Measurements from ENCODE around the gene FES. TPM values are rescaled to one million over a fixed set of nuclear protein-coding genes. Genes with fewer than 3 reads are reported as not detected.
"Not testable (repeated sequence)": the region's sequence is repeated elsewhere in the genome, so short reads cannot be mapped to it uniquely, and the experiment has no call there.

The FES gene
- total RNA-seq, 6 donors from 2014 or later, result 33.4 to 144 (median 68.3) TPM

GRCh38 chr15:90840954-90841353 lies 43.4 kb upstream of the FES start:
- 71 to 80% methylated on average over 8 of the region's 8 CpGs for WGBS, 2 donors
- Histone ChIP-seq H3K36me3 (no peaks in the 10 kb centered on the region), H3K4me1 (peaks cover 2 to 37% (median 14%) of the 10 kb centered on the region in 4 donors), H3K4me3 (no peak overlapping the region), H3K27me3 (no peaks in the 10 kb centered on the region), H3K27ac (no peak overlapping the region), H3K9me3 (no peaks in the 10 kb centered on the region)
- ATAC-seq (ENCODE audit: low FRiP score in 2 of 2), result no peak
- no peak for DNase-seq
- no peak for TF ChIP-seq POLR2AphosphoS5 (IDR thresholded peaks at IDR 0.05)
- no peak for TF ChIP-seq CTCF (IDR thresholded peaks at IDR 0.05)
- no peak for TF ChIP-seq POLR2A (IDR thresholded peaks at IDR 0.05)
- no peak for TF ChIP-seq EP300 (IDR thresholded peaks at IDR 0.05)

- ATAC-seq (ENCODE audit: low FRiP score in 2 of 2) (peak in 1 of 2 donors; percentile 45), DNase-seq (no peak)
- Histone ChIP-seq H3K9me3 (no peaks in the 10 kb centered on the region), H3K27ac (peak overlapping the region; percentile 24 to 80 (median 71)), H3K4me3 (no peak overlapping the region), H3K27me3 (no peaks in the 10 kb centered on the region), H3K4me1 (peaks cover 0 to 9% (median 5%) of the 10 kb centered on the region in 4 donors), H3K36me3 (no peaks in the 10 kb centered on the region)
- TF ChIP-seq POLR2AphosphoS5 (IDR thresholded peaks at IDR 0.05) (no peak), CTCF (IDR thresholded peaks at IDR 0.05) (no peak), EP300 (IDR thresholded peaks at IDR 0.05) (no peak), POLR2A (IDR thresholded peaks at IDR 0.05) (no peak)
- 72 to 80% methylated on average over 5 of the region's 5 CpGs for WGBS, 2 donors
These were observed 39.6 kb upstream of the FES start for GRCh38 chr15:90844696-90845095.

- 69 to 93% methylated on average over 3 to 9 of the region's 9 CpGs for WGBS, 2 donors
These were observed 38.9 kb upstream of the FES start for GRCh38 chr15:90845201-90845949.

GRCh38 chr15:90849424-90849823 lies 34.9 kb upstream of the FES start:
- not testable (repeated sequence) for H3K9me3 ChIP-seq

More at GRCh38 chr15:90845201-90845949, 38.9 kb upstream of the FES start:
- Histone ChIP-seq H3K4me1 (peaks cover 0 to 3% (median under 1%) of the 10 kb centered on the region in 4 donors), H3K9me3 (no peaks in the 10 kb centered on the region), H3K36me3 (no peaks in the 10 kb centered on the region), H3K27me3 (no peaks in the 10 kb centered on the region), H3K4me3 (no peak overlapping the region), H3K27ac (peak overlapping the region; percentile 53 to 80 (median 71))
- ATAC-seq (ENCODE audit: low FRiP score in 2 of 2), result peak; percentile 77 to 85
- TF ChIP-seq POLR2AphosphoS5 (IDR thresholded peaks at IDR 0.05) (no peak), POLR2A (IDR thresholded peaks at IDR 0.05) (peak in 1 of 4 donors; percentile 25)
- DNase-seq, result peak in 1 of 2 donors; percentile 74

GRCh38 chr15:90851114-90851513 lies 33.2 kb upstream of the FES start:
- ATAC-seq (ENCODE audit: low FRiP score in 2 of 2), result no peak
- H3K9me3 ChIP-seq, result no peaks in the 10 kb centered on the region
- TF ChIP-seq POLR2A (IDR thresholded peaks at IDR 0.05), result no peak
- no peak for TF ChIP-seq POLR2AphosphoS5 (IDR thresholded peaks at IDR 0.05)
- no peak for TF ChIP-seq CTCF (IDR thresholded peaks at IDR 0.05)
- no peak for TF ChIP-seq EP300 (IDR thresholded peaks at IDR 0.05)
- no peak for DNase-seq
- no peaks in the 10 kb centered on the region for H3K36me3 ChIP-seq
- 85 to 94% methylated on average over 4 to 6 of the region's 6 CpGs for WGBS, 2 donors
- H3K27ac ChIP-seq, result no peak overlapping the region
- no peak overlapping the region for H3K4me3 ChIP-seq
- H3K4me1 ChIP-seq, result peaks cover 0 to 5% (median 0%) of the 10 kb centered on the region in 4 donors
- no peaks in the 10 kb centered on the region for H3K27me3 ChIP-seq

More at GRCh38 chr15:90849424-90849823, 34.9 kb upstream of the FES start:
- not testable (repeated sequence) for H3K4me3 ChIP-seq; ATAC-seq (ENCODE audit: low FRiP score in 2 of 2); H3K4me1 ChIP-seq; H3K27ac ChIP-seq; H3K27me3 ChIP-seq; H3K36me3 ChIP-seq; DNase-seq
- WGBS, 2 donors, result 89 to 94% methylated on average over 1 of the region's 1 CpG

- 78 to 81% methylated on average over 5 of the region's 5 CpGs for WGBS, 2 donors
- H3K27me3 ChIP-seq, result no peaks in the 10 kb centered on the region
- peaks cover 0 to 5% (median 0%) of the 10 kb centered on the region in 4 donors for H3K4me1 ChIP-seq
- TF ChIP-seq CTCF (IDR thresholded peaks at IDR 0.05), result no peak
- no peak for TF ChIP-seq POLR2AphosphoS5 (IDR thresholded peaks at IDR 0.05)
- no peak for TF ChIP-seq POLR2A (IDR thresholded peaks at IDR 0.05)
- no peak for TF ChIP-seq EP300 (IDR thresholded peaks at IDR 0.05)
- DNase-seq (no peak), ATAC-seq (ENCODE audit: low FRiP score in 2 of 2) (no peak)
- no peaks in the 10 kb centered on the region for H3K36me3 ChIP-seq
- H3K4me3 ChIP-seq, result no peak overlapping the region
- no peaks in the 10 kb centered on the region for H3K9me3 ChIP-seq
- no peak overlapping the region for H3K27ac ChIP-seq
These were observed 32.4 kb upstream of the FES start for GRCh38 chr15:90851940-90852339.
